LNCaP clone FGC (cell line): ENCODE measurements around the gene KATNBL1.

Experiments used
- DNase-seq: peaks from one replicate; pipeline ENCODE4 v3.0.0-alpha.2; 2011; ENCODE audit warnings: low read depth
- H3K4me3 ChIP-seq: 2 replicates; pipeline ENCODE4 v1.5.1; 2011; ENCODE audit warnings: mild to moderate bottlenecking, low read depth, low read length, control low read depth
- TF ChIP-seq, protein P1 (sequence below): IDR thresholded peaks from 2 replicates; pipeline ENCODE4 v1.5.1; 2012; ENCODE audit warnings: mild to moderate bottlenecking; ENCODE audit not compliant: control insufficient read depth, insufficient read depth; ENCODE audit errors: extremely low read depth

KATNBL1 gene

DNA sequence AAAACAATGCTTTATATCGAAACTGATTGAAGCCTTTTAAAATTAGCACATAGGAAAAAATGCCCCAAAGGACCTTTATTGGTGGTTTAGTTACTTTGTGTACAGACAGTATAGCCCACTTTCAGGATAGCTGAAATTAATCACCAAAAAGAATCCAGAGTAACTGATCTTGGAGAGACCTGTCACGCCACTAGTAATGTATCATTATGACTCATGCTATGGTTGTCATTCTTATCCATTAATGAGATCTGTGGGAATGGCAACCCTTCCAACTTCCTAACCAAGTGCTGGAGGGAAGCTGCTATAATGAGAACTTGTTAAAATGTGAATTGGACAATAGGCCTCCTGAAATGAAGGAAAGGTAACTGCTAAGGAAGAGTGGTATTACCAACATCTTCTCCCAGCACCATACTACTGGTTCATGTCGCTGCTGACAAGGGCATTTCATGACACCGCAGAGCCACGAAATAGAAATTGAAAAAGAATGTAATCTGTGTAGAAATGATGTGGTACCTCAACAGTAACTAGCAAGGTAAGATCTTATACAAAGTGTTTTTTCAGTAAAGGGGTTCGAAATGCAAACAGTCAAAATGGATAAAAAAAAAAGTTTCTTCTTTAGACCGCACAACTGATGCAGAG, 7.8 kb upstream of the KATNBL1 start:
- TF ChIP-seq, protein P1, sequence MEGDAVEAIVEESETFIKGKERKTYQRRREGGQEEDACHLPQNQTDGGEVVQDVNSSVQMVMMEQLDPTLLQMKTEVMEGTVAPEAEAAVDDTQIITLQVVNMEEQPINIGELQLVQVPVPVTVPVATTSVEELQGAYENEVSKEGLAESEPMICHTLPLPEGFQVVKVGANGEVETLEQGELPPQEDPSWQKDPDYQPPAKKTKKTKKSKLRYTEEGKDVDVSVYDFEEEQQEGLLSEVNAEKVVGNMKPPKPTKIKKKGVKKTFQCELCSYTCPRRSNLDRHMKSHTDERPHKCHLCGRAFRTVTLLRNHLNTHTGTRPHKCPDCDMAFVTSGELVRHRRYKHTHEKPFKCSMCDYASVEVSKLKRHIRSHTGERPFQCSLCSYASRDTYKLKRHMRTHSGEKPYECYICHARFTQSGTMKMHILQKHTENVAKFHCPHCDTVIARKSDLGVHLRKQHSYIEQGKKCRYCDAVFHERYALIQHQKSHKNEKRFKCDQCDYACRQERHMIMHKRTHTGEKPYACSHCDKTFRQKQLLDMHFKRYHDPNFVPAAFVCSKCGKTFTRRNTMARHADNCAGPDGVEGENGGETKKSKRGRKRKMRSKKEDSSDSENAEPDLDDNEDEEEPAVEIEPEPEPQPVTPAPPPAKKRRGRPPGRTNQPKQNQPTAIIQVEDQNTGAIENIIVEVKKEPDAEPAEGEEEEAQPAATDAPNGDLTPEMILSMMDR = no peak
- no peak for DNase-seq
- H3K4me3 ChIP-seq = no peak overlapping the region

DNA sequence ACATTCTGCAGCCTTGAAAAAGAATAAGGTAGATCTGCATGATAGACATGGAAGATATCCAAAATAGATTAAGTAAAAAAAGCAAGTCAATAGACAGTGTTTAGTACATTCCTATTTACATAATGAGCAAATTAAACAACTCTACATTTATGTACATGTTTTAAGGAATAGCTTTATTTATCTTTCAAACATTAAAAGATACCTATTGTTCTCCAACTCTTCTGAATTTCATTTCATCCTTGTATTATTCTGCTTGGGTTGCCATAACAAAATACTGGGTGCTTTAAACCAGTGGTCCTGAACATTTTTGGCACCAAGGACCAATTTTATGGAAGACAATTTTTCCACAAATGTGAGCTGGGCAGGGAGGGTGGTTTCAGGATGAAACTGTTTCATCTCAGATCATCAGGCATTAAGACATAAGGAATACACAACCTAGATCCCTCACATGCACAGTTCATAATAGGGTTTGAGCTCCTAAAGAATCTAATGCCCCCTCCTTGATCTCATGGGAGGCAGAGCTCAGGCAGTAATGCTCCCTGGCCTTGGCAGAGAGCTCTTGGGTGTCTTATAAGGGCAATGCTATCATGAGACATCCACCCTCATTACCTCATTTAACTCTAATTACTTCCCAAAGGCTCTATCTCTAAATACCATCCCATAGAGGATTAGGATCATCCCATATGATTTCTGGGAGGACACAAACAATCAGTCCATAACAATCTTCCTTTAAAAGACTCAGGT, 6.8 kb upstream of the KATNBL1 start:
- peak; percentile 38 for DNase-seq
- H3K4me3 ChIP-seq = no peak overlapping the region
- TF ChIP-seq, protein P1 = no peak

- TF ChIP-seq, protein P1 = no peak
- H3K4me3 ChIP-seq = no peak overlapping the region
- DNase-seq = no peak
Measured at GRCh38 chr15:34214135-34214534, 4.2 kb upstream of the KATNBL1 start.

DNA sequence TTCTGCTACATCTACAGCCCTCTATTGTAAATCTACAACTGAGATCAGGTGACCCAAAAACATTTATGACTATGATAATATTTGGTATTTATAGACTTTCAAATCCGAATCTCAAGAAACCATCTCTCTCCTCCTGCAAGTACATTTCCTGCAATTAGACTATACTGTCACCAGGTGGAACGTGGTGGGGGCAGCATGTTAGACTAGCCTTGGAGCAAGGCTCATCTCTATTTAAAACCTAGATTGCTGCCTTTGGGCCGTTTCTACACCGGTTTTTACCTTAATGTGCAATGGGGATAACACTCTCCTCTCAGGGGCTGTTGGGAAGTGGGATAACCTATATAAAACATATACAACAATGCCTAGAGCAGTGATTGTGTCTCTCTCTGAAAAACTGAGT, 3.8 kb upstream of the KATNBL1 start:
- DNase-seq = no peak
- TF ChIP-seq, protein P1 = no peak
- H3K4me3 ChIP-seq = no peak overlapping the region

DNA sequence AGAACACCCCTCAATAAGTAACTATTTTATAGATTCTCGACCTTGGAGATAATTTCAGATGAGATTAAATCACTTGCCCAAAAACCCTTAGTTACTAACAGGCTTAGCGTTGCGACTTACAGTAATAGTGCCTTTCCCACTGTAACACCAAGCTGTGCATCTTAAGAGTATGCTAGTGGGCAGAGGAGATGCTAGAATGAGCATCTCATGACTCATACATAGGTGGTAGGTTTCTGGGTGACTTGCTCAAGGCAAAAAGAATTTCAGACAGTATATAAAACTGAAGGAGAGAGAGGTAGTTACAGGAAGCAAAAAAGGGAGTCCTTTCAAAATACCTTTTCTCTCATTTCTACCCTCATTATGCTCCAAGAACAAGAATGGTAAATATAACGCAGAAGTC, 3.9 kb downstream of the KATNBL1 start:
- TF ChIP-seq, protein P1 = no peak
- no peak for DNase-seq
- H3K4me3 ChIP-seq = no peak overlapping the region

- DNase-seq = no peak
- H3K4me3 ChIP-seq = no peak overlapping the region
- TF ChIP-seq, protein P1 = no peak
Measured at GRCh38 chr15:34203936-34204335, 6.0 kb downstream of the KATNBL1 start.
